Breast epithelium (tissue), 3 donors: ENCODE measurements around the gene C4orf46.

Source experiments
- POLR2A ChIP-seq: fragments of 450-650 bp; IDR thresholded peaks from one replicate; pipeline ENCODE4 v1.6.1; 2016; ENCODE audit warnings: antibody characterized with exemption, mild to moderate bottlenecking, moderate library complexity
- TF ChIP-seq, protein P1 (sequence below), 3 donors: fragments of 450-650 bp; IDR thresholded peaks; one replicate each; pipeline ENCODE4 v1.5.1; 2016 to 2017; ENCODE audit warnings: antibody characterized with exemption in 3 of 3, mild to moderate bottlenecking in 3 of 3, moderate library complexity in 3 of 3

DNA sequence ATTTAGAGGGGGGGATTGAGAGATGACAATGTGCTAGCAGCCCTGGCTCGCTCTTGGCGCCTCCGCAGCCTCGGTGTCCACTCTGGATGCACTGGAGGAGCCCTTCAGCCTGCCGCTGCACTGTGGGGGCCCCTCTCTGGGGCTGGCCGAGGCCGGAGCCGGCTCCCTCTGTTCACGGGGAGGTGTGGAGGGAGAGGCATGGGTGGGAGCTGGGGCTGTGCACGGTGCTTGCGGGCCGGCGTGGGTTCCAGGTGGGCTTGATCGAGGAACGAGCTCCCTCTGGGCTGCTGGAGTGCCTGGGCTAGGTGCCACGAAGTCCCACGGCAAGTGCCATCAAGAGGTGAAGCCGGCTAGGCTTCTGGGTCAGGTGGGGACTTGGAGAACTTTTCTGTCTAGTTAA lies 6.9 kb downstream of the C4orf46 start:
- no peak for TF ChIP-seq POLR2A
- TF ChIP-seq, protein P1, sequence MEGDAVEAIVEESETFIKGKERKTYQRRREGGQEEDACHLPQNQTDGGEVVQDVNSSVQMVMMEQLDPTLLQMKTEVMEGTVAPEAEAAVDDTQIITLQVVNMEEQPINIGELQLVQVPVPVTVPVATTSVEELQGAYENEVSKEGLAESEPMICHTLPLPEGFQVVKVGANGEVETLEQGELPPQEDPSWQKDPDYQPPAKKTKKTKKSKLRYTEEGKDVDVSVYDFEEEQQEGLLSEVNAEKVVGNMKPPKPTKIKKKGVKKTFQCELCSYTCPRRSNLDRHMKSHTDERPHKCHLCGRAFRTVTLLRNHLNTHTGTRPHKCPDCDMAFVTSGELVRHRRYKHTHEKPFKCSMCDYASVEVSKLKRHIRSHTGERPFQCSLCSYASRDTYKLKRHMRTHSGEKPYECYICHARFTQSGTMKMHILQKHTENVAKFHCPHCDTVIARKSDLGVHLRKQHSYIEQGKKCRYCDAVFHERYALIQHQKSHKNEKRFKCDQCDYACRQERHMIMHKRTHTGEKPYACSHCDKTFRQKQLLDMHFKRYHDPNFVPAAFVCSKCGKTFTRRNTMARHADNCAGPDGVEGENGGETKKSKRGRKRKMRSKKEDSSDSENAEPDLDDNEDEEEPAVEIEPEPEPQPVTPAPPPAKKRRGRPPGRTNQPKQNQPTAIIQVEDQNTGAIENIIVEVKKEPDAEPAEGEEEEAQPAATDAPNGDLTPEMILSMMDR (IDR thresholded peaks at IDR 0.05) = no peak
